GM12878 (cell line): Measurements from ENCODE around the gene RAPSN. TPM values are rescaled to one million over a fixed set of nuclear protein-coding genes. Genes with fewer than 3 reads are reported as not detected.
A peak's percentile ranks its signal among the peaks of the same experiment; 100 is the strongest.

Experiments used
- ATAC-seq: fragments of 200-7000 bp; cut with Tn5 transposase; 3 replicates; pipeline ENCODE4 v1.9.1; 2020; ENCODE audit warnings: mild to moderate bottlenecking, moderate library complexity
- BruUV-seq: library from RNA; stranded (reverse); fragments of 400-500 nt; replicated peaks from 2 replicates; lab custom pipeline; 2021; lab: Mats Ljungman, UMichigan
- CTCF ChIA-PET: fragments of 300-600 bp; sonication (Branson Sonifier 250); formaldehyde crosslinking; extraction: SDS; loops from one replicate; lab custom pipeline; 2021; ENCODE audit warnings: inconsistent platforms; lab: Yijun Ruan, JAX
- POLR2A ChIA-PET: fragments of 350-600 bp; formaldehyde crosslinking; extraction: SDS; loops from one replicate; lab custom pipeline; 2021; ENCODE audit warnings: inconsistent platforms; lab: Charles Lee
- RAD21 ChIA-PET: fragments of 300-600 bp; sonication (Branson Sonifier 250); formaldehyde crosslinking; loops from one replicate; lab custom pipeline; 2023; ENCODE audit warnings: antibody characterized with exemption; ENCODE audit not compliant: unreplicated experiment; lab: Charles Lee
- SMC1A ChIA-PET: fragments of 300-600 bp; sonication (Branson Sonifier 250); formaldehyde crosslinking; loops from one replicate; lab custom pipeline; 2023; ENCODE audit not compliant: unreplicated experiment, uncharacterized antibody; lab: Charles Lee
- DNase-seq: peaks from one replicate; pipeline ENCODE4 v3.0.0-alpha.2; 2011; ENCODE audit warnings: low read depth, low spot score
- FAIRE-seq: peaks from 3 replicates; lab custom pipeline; 2011; peaks lifted over from hg19 to GRCh38; lab: Jason Lieb, UNC
- H2AFZ ChIP-seq: 2 replicates; pipeline ENCODE4 v1.6.0; 2011; ENCODE audit warnings: low read depth, low read length, control low read depth; ENCODE audit not compliant: control insufficient read depth
- H3K27ac ChIP-seq: 2 replicates; pipeline ENCODE4 v1.5.1; 2011; ENCODE audit warnings: control low read depth; ENCODE audit not compliant: control insufficient read depth, insufficient read depth
- H3K27me3 ChIP-seq, 2 experiments: replicated peaks in 1 of 2; 2 replicates each; pipeline versions ENCODE4 v1.6.0 to v1.6.1; 2011; ENCODE audit warnings: low read length in 1 of 2; ENCODE audit not compliant: control insufficient read depth in 2 of 2, insufficient read depth in 2 of 2
- H3K36me3 ChIP-seq, 2 experiments: 2 replicates each; pipeline ENCODE4 v1.5.1; 2011; ENCODE audit warnings: low read length in 1 of 2; ENCODE audit not compliant: control insufficient read depth in 2 of 2, insufficient read depth in 2 of 2
- H3K4me1 ChIP-seq: 2 replicates; pipeline ENCODE4 v1.6.1; 2011; ENCODE audit warnings: mild to moderate bottlenecking, low read length, moderate library complexity, mixed read lengths; ENCODE audit not compliant: control insufficient read depth, insufficient read depth
- H3K4me2 ChIP-seq: 2 replicates; pipeline ENCODE4 v1.6.0; 2011; ENCODE audit warnings: control low read depth; ENCODE audit not compliant: control insufficient read depth, insufficient read depth
- H3K4me3 ChIP-seq: fragments of 200-600 bp; sonication (generic); 2 replicates; pipeline ENCODE4 v1.5.1; 2016
- H3K79me2 ChIP-seq: 2 replicates; pipeline ENCODE4 v1.6.0; 2011; ENCODE audit warnings: low read length; ENCODE audit not compliant: control insufficient read depth, insufficient read depth
- H3K9ac ChIP-seq: 2 replicates; pipeline ENCODE4 v1.8.0; 2011; ENCODE audit warnings: low read length, control low read depth, mixed read lengths; ENCODE audit not compliant: control insufficient read depth, insufficient read depth
- H3K9me3 ChIP-seq: replicated peaks from 3 replicates; pipeline ENCODE4 v1.5.1; 2011; ENCODE audit warnings: mild to moderate bottlenecking, low read length; ENCODE audit not compliant: control insufficient read depth, insufficient read depth
- H4K20me1 ChIP-seq: 2 replicates; pipeline ENCODE4 v1.6.0; 2011; ENCODE audit not compliant: control insufficient read depth, insufficient read depth
- ATF7 ChIP-seq: fragments of 450-650 bp; IDR thresholded peaks from 2 replicates; pipeline ENCODE4 v1.6.1; 2016; ENCODE audit warnings: low read depth, mild to moderate bottlenecking
- BHLHE40 ChIP-seq, 2 experiments: fragments of 450-650 bp in 1 of 2; IDR thresholded peaks; 2 replicates each; pipeline ENCODE4 v1.6.1; 2011 to 2017; ENCODE audit warnings: low read depth in 2 of 2, borderline replicate concordance in 1 of 2, improper control_type of control experiment in 1 of 2, low read length in 1 of 2, mild to moderate bottlenecking in 1 of 2
- CBFB ChIP-seq: IDR thresholded peaks from 2 replicates; pipeline ENCODE4 v1.6.1; 2016; ENCODE audit warnings: antibody characterized with exemption, low read depth
- CHD2 ChIP-seq: IDR thresholded peaks from 2 replicates; pipeline ENCODE4 v1.6.1; 2011; ENCODE audit warnings: low read depth, low read length, improper control_type of control experiment, borderline replicate concordance
- EGR1 ChIP-seq, 2 experiments: IDR thresholded peaks; 1 replicate in 1 of 2; 2 replicates in 1 of 2; pipeline ENCODE4 v1.6.1; 2011 to 2012; ENCODE audit warnings: low read depth in 2 of 2, low read length in 2 of 2, borderline replicate concordance in 1 of 2, mild to moderate bottlenecking in 1 of 2, moderate library complexity in 1 of 2
- GABPA ChIP-seq: IDR thresholded peaks from 2 replicates; pipeline ENCODE4 v1.6.1; 2014; ENCODE audit warnings: antibody characterized with exemption, low read depth, mild to moderate bottlenecking, inconsistent platforms
- HDGF ChIP-seq: fragments of 450-650 bp; IDR thresholded peaks from 2 replicates; pipeline ENCODE4 v1.6.1; 2016; ENCODE audit warnings: antibody characterized with exemption
- IKZF2 ChIP-seq, 2 experiments: fragments of 450-650 bp; IDR thresholded peaks; 2 replicates each; pipeline ENCODE4 v1.6.1; 2017; ENCODE audit warnings: mild to moderate bottlenecking in 2 of 2, moderate library complexity in 2 of 2
- NFYA ChIP-seq: IDR thresholded peaks from 2 replicates; pipeline ENCODE4 v1.6.1; 2011; ENCODE audit warnings: low read depth, mild to moderate bottlenecking, low read length, improper control_type of control experiment, borderline replicate concordance
- POLR2A ChIP-seq: IDR thresholded peaks from 2 replicates; pipeline ENCODE4 v1.6.1; 2011; ENCODE audit warnings: low read depth, mild to moderate bottlenecking, low read length
- POLR2AphosphoS5 ChIP-seq: IDR thresholded peaks from 2 replicates; pipeline ENCODE4 v1.6.1; 2011; ENCODE audit warnings: mild to moderate bottlenecking, low read length, inconsistent platforms
- SIN3A ChIP-seq: IDR thresholded peaks from 2 replicates; pipeline ENCODE4 v1.6.1; 2012; ENCODE audit warnings: low read depth, low read length, improper control_type of control experiment
- SIX5 ChIP-seq: IDR thresholded peaks from 2 replicates; pipeline ENCODE4 v1.6.1; 2011; ENCODE audit warnings: mild to moderate bottlenecking, low read depth, low read length, moderate library complexity; ENCODE audit not compliant: severe bottlenecking
- TCF7 ChIP-seq: IDR thresholded peaks from 2 replicates; pipeline ENCODE4 v1.6.1; 2014; ENCODE audit warnings: antibody characterized with exemption, borderline replicate concordance
- ZNF24 ChIP-seq: fragments of 450-650 bp; IDR thresholded peaks from 2 replicates; pipeline ENCODE4 v1.6.1; 2017; ENCODE audit warnings: antibody characterized with exemption, mild to moderate bottlenecking
- ZZZ3 ChIP-seq: IDR thresholded peaks from 2 replicates; pipeline ENCODE4 v1.6.1; 2011; ENCODE audit warnings: low read depth; ENCODE audit not compliant: control insufficient read depth, insufficient read length
- WGBS: methylation state at CpG from one replicate; pipeline ENCODE4 v1.1.6; 2016; ENCODE audit warnings: low lambda C conversion rate; ENCODE audit not compliant: insufficient replicate concordance, insufficient coverage; ENCODE audit errors: missing lambda C conversion rate; 5-methylcytosine and 5-hydroxymethylcytosine counted together
- in situ Hi-C: fragments of 300-500 bp; cut with MboI; formaldehyde crosslinking; loops from 9 replicates; pipeline ENCODE4 v1.14.3; 2018; ENCODE audit warnings: mixed read lengths
- intact Hi-C: fragments of 100-400 bp; cut with micrococcal nuclease; formaldehyde crosslinking; loops from one replicate; pipeline ENCODE4 v1.14.2; 2022; ENCODE audit not compliant: unreplicated experiment
- polyA plus RNA-seq, 11 experiments: library from polyadenylated mRNA; depleted of rRNA in 4 of 11; unstranded in 6 of 11; stranded (reverse) in 5 of 11; fragments of >200 nt; fragmentation: Nextera tagmentation in 4 of 11; fragmentation: Illumina TruSeq in 1 of 11; extraction: Ambion mirVana in 4 of 11; extraction: Trizol in 1 of 11; gene quantifications; 1 replicate in 1 of 11; 2 replicates in 10 of 11; pipeline versions ENCODE4 v1.2.1 to v1.2.3, GENCODE V29; 2011 to 2016; ENCODE audit warnings: inconsistent platforms in 2 of 11, missing spikeins in 2 of 11, low read depth in 1 of 11
- total RNA-seq, 4 experiments: library from RNA; depleted of rRNA in 3 of 4; stranded (reverse); fragments of >200 nt in 3 of 4; fragmentation: Illumina TruSeq in 1 of 4; extraction: Trizol in 1 of 4; gene quantifications; 2 replicates each; pipeline versions ENCODE4 v1.2.1 to v1.2.3, GENCODE V29; 2013 to 2021
- TF ChIP-seq, protein P1 (sequence below): IDR thresholded peaks from 2 replicates; pipeline ENCODE4 v1.6.1; 2012; ENCODE audit warnings: low read depth, low read length, improper control_type of control experiment
- TF ChIP-seq, protein P2 (sequence below): IDR thresholded peaks from 2 replicates; pipeline ENCODE4 v1.6.1; 2012; ENCODE audit warnings: low read depth, low read length, improper control_type of control experiment

RAPSN gene
- total and polyA plus RNA-seq, 10 of the 15 experiments (the other 5 are each of a cell fraction or from before 2014, with no cell fraction given), result 0.08 to 0.23 (median 0.14) TPM; not detected in 6

DNA sequence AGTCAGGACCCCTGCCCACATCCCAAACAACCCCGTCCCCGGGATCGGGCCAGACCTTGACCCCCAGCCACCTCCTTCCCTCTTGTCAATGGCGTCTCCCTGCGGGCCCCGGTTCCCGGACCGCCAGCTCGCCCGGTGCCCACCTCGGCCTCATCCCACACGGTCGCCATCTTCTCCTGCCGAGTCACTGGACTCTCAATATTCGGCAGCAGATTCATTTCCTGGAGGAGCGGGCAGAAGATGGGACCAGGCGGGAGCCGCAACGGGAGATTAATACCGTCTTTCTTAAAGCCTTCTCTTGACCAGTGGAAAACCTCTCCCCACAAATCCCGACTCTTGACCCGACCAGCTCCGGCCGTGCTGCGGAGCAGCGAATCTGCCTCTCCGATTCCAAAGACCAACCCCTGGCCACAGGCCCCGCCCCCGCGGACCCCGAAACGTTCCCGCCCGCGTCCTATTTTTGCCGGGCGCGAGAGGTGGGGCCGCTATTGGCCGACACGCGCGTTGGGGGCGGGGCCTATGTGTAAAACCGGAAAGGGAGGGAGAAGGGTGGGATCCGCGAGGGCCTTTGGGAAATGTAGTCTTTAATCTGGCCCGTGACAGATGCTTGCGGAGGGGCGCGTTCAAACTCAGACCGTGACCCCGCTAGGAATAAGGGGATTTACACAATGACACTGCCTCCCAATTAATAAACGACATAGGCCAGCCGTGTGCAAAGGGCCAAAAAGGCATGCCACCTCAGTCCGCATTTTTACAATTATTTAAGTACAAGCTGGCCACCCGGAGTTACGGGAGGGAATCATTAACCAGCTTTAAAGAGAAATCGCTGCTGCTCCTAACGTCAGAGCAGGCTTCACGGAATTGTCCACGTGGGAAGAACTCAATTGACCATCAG is 22.6 kb downstream of the RAPSN start, which contains the start of gene PSMC3:
TSS of gene PSMC3 (minus strand) at position 378 of the 895 bp plus-strand sequence. CDS start at position 218, 160 bp downstream.
- H3K79me2 ChIP-seq, result peaks cover 22% of the 10 kb centered on the region
- no TSS peak for BruUV-seq
- DNase-seq (peak; percentile 71), FAIRE-seq (peak; percentile 94), ATAC-seq (peak; percentile 95)
- WGBS, result under 1% methylated on average over 53 of the region's 62 CpGs
- peaks cover 12% of the 10 kb centered on the region for H3K4me1 ChIP-seq
- ChIA-PET POLR2A (interaction anchor here (0.5 to 1.7 kb wide), 6 partner anchors 9 to 208 kb away, joined by 3 to 4 read pairs (median 3); partner anchors contain the start of genes ACP2 and SLC39A13), CTCF (interaction anchor here (0.9 to 4.2 kb wide), 5 partner anchors 15 to 178 kb away, joined by 3 to 39 read pairs (median 5); partner anchors contain the start of gene ACP2), RAD21 (interaction anchor here (0.7 to 1.3 kb wide), 4 partner anchors 14 to 212 kb away, joined by 3 to 4 read pairs (median 3); partner anchors contain the start of genes ACP2 and DDB2), SMC1A (interaction anchor here (0.6 to 1.4 kb wide), 4 partner anchors 52 to 288 kb away, joined by 3 read pairs; no protein-coding TSS in a partner anchor)
- peak within 1 kb of the TSS; percentile 100 for H2AFZ ChIP-seq
- H3K4me2 ChIP-seq, result peak within 1 kb of the TSS; percentile 99
- peak within 1 kb of the TSS; percentile 98 for H3K9ac ChIP-seq
- H3K9me3 ChIP-seq, result no peaks in the 10 kb centered on the region
- in situ Hi-C loops, result no loop called here
- peak within 1 kb of the TSS; percentile 97 for H3K4me3 ChIP-seq
- no peaks in the 10 kb centered on the region for H3K27me3 ChIP-seq
- H3K36me3 ChIP-seq, result peaks cover 15 to 24% of the 10 kb centered on the region in 2 experiments
- no peaks in the 10 kb centered on the region for H4K20me1 ChIP-seq
- peak within 1 kb of the TSS; percentile 99 for H3K27ac ChIP-seq
- intact Hi-C loops, result loop anchor here (5.0 kb wide), 1 partner anchor 249 kb away; the partner anchor contains the start of gene ARFGAP2
- TF ChIP-seq, protein P1, sequence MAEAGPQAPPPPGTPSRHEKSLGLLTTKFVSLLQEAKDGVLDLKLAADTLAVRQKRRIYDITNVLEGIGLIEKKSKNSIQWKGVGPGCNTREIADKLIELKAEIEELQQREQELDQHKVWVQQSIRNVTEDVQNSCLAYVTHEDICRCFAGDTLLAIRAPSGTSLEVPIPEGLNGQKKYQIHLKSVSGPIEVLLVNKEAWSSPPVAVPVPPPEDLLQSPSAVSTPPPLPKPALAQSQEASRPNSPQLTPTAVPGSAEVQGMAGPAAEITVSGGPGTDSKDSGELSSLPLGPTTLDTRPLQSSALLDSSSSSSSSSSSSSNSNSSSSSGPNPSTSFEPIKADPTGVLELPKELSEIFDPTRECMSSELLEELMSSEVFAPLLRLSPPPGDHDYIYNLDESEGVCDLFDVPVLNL, result peak; percentile 85
- TF ChIP-seq HDGF, result peak; percentile 13; the same call in 1 of the 2 replicates
- peak in 1 of 2 experiments; percentile 80; a peak in 2 of 3 replicates for TF ChIP-seq EGR1 (IDR thresholded peaks at IDR 0.05; ENCODE audit: borderline replicate concordance in 1 of 2, low read depth in 2 of 2, low read length in 2 of 2)
- peak; percentile 92 for TF ChIP-seq POLR2AphosphoS5
- no peak for TF ChIP-seq NFYA
- no peak for TF ChIP-seq SIN3A
- peak; percentile 81 for TF ChIP-seq SIX5
- TF ChIP-seq, protein P2, sequence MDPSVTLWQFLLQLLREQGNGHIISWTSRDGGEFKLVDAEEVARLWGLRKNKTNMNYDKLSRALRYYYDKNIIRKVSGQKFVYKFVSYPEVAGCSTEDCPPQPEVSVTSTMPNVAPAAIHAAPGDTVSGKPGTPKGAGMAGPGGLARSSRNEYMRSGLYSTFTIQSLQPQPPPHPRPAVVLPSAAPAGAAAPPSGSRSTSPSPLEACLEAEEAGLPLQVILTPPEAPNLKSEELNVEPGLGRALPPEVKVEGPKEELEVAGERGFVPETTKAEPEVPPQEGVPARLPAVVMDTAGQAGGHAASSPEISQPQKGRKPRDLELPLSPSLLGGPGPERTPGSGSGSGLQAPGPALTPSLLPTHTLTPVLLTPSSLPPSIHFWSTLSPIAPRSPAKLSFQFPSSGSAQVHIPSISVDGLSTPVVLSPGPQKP, result peak; percentile 51; the same call in 1 of the 2 replicates
- peak; percentile 84 to 91 for TF ChIP-seq BHLHE40 (IDR thresholded peaks at IDR 0.05; ENCODE audit: borderline replicate concordance in 1 of 2, low read depth in 2 of 2, low read length in 1 of 2)
- TF ChIP-seq ZNF24, result no peak
- TF ChIP-seq GABPA, result peak; percentile 91
- TF ChIP-seq ZZZ3, result no peak
- peak; percentile 61 to 62; a peak in 3 of 4 replicates for TF ChIP-seq IKZF2 (IDR thresholded peaks at IDR 0.05)
- peak; percentile 93 for TF ChIP-seq POLR2A
- TF ChIP-seq CBFB, result peak; percentile 65; the same call in 1 of the 2 replicates
- TF ChIP-seq ATF7, result peak; percentile 71
- TF ChIP-seq CHD2, result peak; percentile 66; the same call in 1 of the 2 replicates
- TF ChIP-seq TCF7, result no peak
